SU-DHL-6 (cell line): ENCODE measurements around the gene DUOX2.

Experiments used
- EZH2phosphoT487 ChIP-seq: fragments of 200-600 bp; sonication (generic), shearing (Covaris generic); conservative IDR thresholded peaks from 2 replicates; pipeline ENCODE4 v1.6.1; 2018; ENCODE audit warnings: mild to moderate bottlenecking, antibody characterized with exemption, low read length, moderate library complexity, mixed read lengths
- TF ChIP-seq, protein P1 (sequence below): fragments of 200-600 bp; sonication (generic); IDR thresholded peaks from one replicate; pipeline ENCODE4 v1.5.1; 2017; ENCODE audit warnings: antibody characterized with exemption, mild to moderate bottlenecking, low read length, moderate library complexity; ENCODE audit not compliant: insufficient read depth, poor library complexity, severe bottlenecking

DNA sequence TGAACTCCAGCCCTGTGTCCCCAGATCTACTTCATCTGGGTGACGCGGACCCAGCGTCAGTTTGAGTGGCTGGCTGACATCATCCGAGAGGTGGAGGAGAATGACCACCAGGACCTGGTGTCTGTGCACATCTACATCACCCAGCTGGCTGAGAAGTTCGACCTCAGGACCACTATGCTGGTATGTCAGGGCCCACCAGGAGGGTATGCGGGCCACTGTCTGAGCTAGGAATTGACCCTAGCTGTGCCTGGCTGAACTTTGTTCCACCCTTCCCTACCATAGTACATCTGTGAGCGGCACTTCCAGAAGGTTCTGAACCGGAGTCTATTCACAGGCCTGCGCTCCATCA lies 49.5 kb upstream of the DUOX2 start:
- TF ChIP-seq, protein P1, sequence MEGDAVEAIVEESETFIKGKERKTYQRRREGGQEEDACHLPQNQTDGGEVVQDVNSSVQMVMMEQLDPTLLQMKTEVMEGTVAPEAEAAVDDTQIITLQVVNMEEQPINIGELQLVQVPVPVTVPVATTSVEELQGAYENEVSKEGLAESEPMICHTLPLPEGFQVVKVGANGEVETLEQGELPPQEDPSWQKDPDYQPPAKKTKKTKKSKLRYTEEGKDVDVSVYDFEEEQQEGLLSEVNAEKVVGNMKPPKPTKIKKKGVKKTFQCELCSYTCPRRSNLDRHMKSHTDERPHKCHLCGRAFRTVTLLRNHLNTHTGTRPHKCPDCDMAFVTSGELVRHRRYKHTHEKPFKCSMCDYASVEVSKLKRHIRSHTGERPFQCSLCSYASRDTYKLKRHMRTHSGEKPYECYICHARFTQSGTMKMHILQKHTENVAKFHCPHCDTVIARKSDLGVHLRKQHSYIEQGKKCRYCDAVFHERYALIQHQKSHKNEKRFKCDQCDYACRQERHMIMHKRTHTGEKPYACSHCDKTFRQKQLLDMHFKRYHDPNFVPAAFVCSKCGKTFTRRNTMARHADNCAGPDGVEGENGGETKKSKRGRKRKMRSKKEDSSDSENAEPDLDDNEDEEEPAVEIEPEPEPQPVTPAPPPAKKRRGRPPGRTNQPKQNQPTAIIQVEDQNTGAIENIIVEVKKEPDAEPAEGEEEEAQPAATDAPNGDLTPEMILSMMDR: no peak
- TF ChIP-seq EZH2phosphoT487: no peak
